HCT116 (cell line): ENCODE measurements around the gene ZC3H12A. TPM values are rescaled to one million over a fixed set of nuclear protein-coding genes. Genes with fewer than 3 reads are reported as not detected.

Experiments
- ATAC-seq: fragments of 200-7000 bp; cut with Tn5 transposase; 2 replicates; pipeline ENCODE4 v1.9.1; 2020; ENCODE audit warnings: mild to moderate bottlenecking, moderate library complexity
- BruUV-seq: library from RNA; stranded (reverse); fragments of 400-500 nt; replicated peaks from 2 replicates; lab custom pipeline; 2021; lab: Mats Ljungman, UMichigan
- CTCF ChIA-PET: fragments of 300-600 bp; sonication (Branson Sonifier 250); formaldehyde crosslinking; loops from one replicate; lab custom pipeline; 2021; ENCODE audit warnings: antibody characterized with exemption; lab: Charles Lee
- POLR2A ChIA-PET: fragments of 300-600, 350-600 bp; sonication (Branson Sonifier 250); formaldehyde crosslinking; loops from one replicate; lab custom pipeline; 2021; ENCODE audit warnings: antibody characterized with exemption; lab: Charles Lee
- RAD21 ChIA-PET, 2 experiments: fragments of 300-600 bp; sonication (Branson Sonifier 250); formaldehyde crosslinking; loops; one replicate each; lab custom pipeline; 2023; ENCODE audit warnings: low total read pairs in 2 of 2; ENCODE audit not compliant: uncharacterized antibody in 2 of 2, unreplicated experiment in 2 of 2, low non-redundant PET in 1 of 2; lab: Charles Lee
- DNase-seq: peaks from one replicate; pipeline ENCODE4 v3.0.0-alpha.2; 2010; ENCODE audit warnings: low read depth, low spot score
- H2AFZ ChIP-seq: fragments of 200-600 bp; shearing (Covaris generic), sonication (generic); 2 replicates; pipeline ENCODE4 v1.6.1; 2017; ENCODE audit warnings: low read depth, mixed run types, mixed read lengths, antibody characterized with exemption, low read length; ENCODE audit not compliant: poor library complexity, severe bottlenecking
- H3K27ac ChIP-seq: 2 replicates; pipeline ENCODE4 v1.5.1; 2012; ENCODE audit warnings: low read depth, low read length
- H3K27me3 ChIP-seq: fragments of 200-600 bp; sonication (generic); 2 replicates; pipeline ENCODE4 v1.6.1; 2016; ENCODE audit warnings: mixed run types, low read length, mixed read lengths; ENCODE audit not compliant: insufficient read depth
- H3K36me3 ChIP-seq, 2 experiments: fragments of 200-500 bp in 1 of 2; fragments of 200-600 bp in 1 of 2; sonication (Bioruptor generic) in 1 of 2; sonication (generic) in 1 of 2; 2 replicates each; pipeline versions ENCODE4 v1.5.1 to v1.6.1; 2014 to 2016; ENCODE audit warnings: low read length in 2 of 2, inconsistent platforms in 1 of 2, mixed read lengths in 1 of 2, mixed run types in 1 of 2; ENCODE audit not compliant: insufficient read depth in 2 of 2, control insufficient read depth in 1 of 2
- H3K4me1 ChIP-seq, 2 experiments: fragments of 200-600 bp in 1 of 2; sonication (generic) in 1 of 2; 2 replicates each; pipeline versions ENCODE4 v1.5.1 to v1.6.1; 2012 to 2017; ENCODE audit warnings: low read length in 2 of 2, inconsistent platforms in 1 of 2, mild to moderate bottlenecking in 1 of 2, mixed read lengths in 1 of 2, mixed run types in 1 of 2, moderate library complexity in 1 of 2; ENCODE audit not compliant: insufficient read depth in 2 of 2, control insufficient read depth in 1 of 2
- H3K4me2 ChIP-seq: fragments of 200-600 bp; sonication (generic); 2 replicates; pipeline ENCODE4 v1.6.1; 2017; ENCODE audit warnings: mixed run types, low read length, mixed read lengths
- H3K4me3 ChIP-seq, 2 experiments: fragments of 200-600 bp in 1 of 2; sonication (generic) in 1 of 2; replicated peaks in 1 of 2; 2 replicates each; pipeline ENCODE4 v1.5.1; 2011 to 2016; ENCODE audit warnings: low read length in 2 of 2, control low read depth in 1 of 2, low read depth in 1 of 2, mild to moderate bottlenecking in 1 of 2, mixed read lengths in 1 of 2, mixed run types in 1 of 2
- H3K79me2 ChIP-seq: fragments of 200-600 bp; sonication (generic); 2 replicates; pipeline ENCODE4 v1.6.1; 2017; ENCODE audit warnings: mild to moderate bottlenecking, mixed run types, low read length, moderate library complexity, mixed read lengths; ENCODE audit not compliant: insufficient read depth
- H3K9ac ChIP-seq: fragments of 200-600 bp; sonication (generic); 2 replicates; pipeline ENCODE4 v1.6.1; 2016; ENCODE audit warnings: low read length, mixed read lengths
- H3K9me2 ChIP-seq: fragments of 200-600 bp; sonication (generic), shearing (Covaris generic); 2 replicates; pipeline ENCODE4 v1.6.1; 2017; ENCODE audit warnings: mixed run types, mild to moderate bottlenecking, moderate library complexity; ENCODE audit not compliant: insufficient read depth
- H3K9me3 ChIP-seq, 2 experiments: fragments of 200-500 bp in 1 of 2; fragments of 200-600 bp in 1 of 2; sonication (Bioruptor generic) in 1 of 2; sonication (generic) in 1 of 2; 2 replicates each; pipeline ENCODE4 v1.6.1; 2014 to 2017; ENCODE audit warnings: low read length in 2 of 2, mixed read lengths in 2 of 2, inconsistent platforms in 1 of 2, low read depth in 1 of 2, mild to moderate bottlenecking in 1 of 2, mixed run types in 1 of 2, moderate library complexity in 1 of 2; ENCODE audit not compliant: control insufficient read depth in 1 of 2, insufficient read depth in 1 of 2
- H4K20me1 ChIP-seq: fragments of 200-600 bp; sonication (generic), shearing (Covaris generic); 2 replicates; pipeline ENCODE4 v1.6.1; 2017; ENCODE audit warnings: mixed run types, mild to moderate bottlenecking, moderate library complexity; ENCODE audit not compliant: insufficient read depth
- CBX3 ChIP-seq: IDR thresholded peaks from 2 replicates; pipeline ENCODE4 v1.6.1; 2012; ENCODE audit warnings: low read depth
- EGR1 ChIP-seq: IDR thresholded peaks from 2 replicates; pipeline ENCODE4 v1.6.1; 2012; ENCODE audit warnings: low read depth
- ELF1 ChIP-seq: IDR thresholded peaks from 2 replicates; pipeline ENCODE4 v1.6.1; 2012; ENCODE audit warnings: low read depth, borderline replicate concordance
- JUND ChIP-seq: IDR thresholded peaks from 2 replicates; pipeline ENCODE4 v1.6.1; 2012
- MAX ChIP-seq: IDR thresholded peaks from 2 replicates; pipeline ENCODE4 v1.6.1; 2012
- POLR2A ChIP-seq: IDR thresholded peaks from 2 replicates; pipeline ENCODE4 v1.7.0; 2011; ENCODE audit warnings: borderline replicate concordance; ENCODE audit not compliant: insufficient read depth, insufficient read length; ENCODE audit errors: extremely low read depth
- POLR2AphosphoS5 ChIP-seq: IDR thresholded peaks from 2 replicates; pipeline ENCODE4 v1.6.1; 2011; ENCODE audit warnings: mild to moderate bottlenecking, low read depth, low read length, moderate library complexity
- REST ChIP-seq: IDR thresholded peaks from 2 replicates; pipeline ENCODE4 v1.6.1; 2012; ENCODE audit warnings: low read depth
- SP1 ChIP-seq: IDR thresholded peaks from 2 replicates; pipeline ENCODE4 v1.6.1; 2012; ENCODE audit warnings: low read depth
- SRF ChIP-seq: IDR thresholded peaks from 2 replicates; pipeline ENCODE4 v1.6.1; 2012; ENCODE audit warnings: low read depth
- TCF7L2 ChIP-seq: IDR thresholded peaks from 2 replicates; pipeline ENCODE4 v1.7.0; 2011; ENCODE audit warnings: borderline replicate concordance, inconsistent platforms; ENCODE audit not compliant: insufficient read depth, insufficient read length; ENCODE audit errors: extremely low read depth
- YY1 ChIP-seq: IDR thresholded peaks from 2 replicates; pipeline ENCODE4 v1.6.1; 2011; ENCODE audit warnings: low read length, low read depth, moderate library complexity, mild to moderate bottlenecking; ENCODE audit not compliant: insufficient replicate concordance; ENCODE audit errors: extremely low read depth
- ZFX ChIP-seq: fragments of 450-650 bp; IDR thresholded peaks from 2 replicates; pipeline ENCODE4 v1.6.1; 2017
- intact Hi-C: fragments of 100-400 bp; cut with micrococcal nuclease; formaldehyde crosslinking; loops from 2 replicates; pipeline ENCODE4 v1.10.0; 2022
- total RNA-seq: library from RNA; stranded (reverse); gene quantifications from one replicate; pipeline ENCODE4 v1.2.1, GENCODE V29; 2021; ENCODE audit not compliant: unreplicated experiment
- TF ChIP-seq, protein P1 (sequence below): IDR thresholded peaks from 2 replicates; pipeline ENCODE4 v1.6.1; 2012

The ZC3H12A gene
- total RNA-seq, 1 experiment from 2014 or later = 10.6 TPM

- DNase-seq (no peak), ATAC-seq (no peak)
- no peak for TF ChIP-seq REST
- no peak for TF ChIP-seq ZFX
- no peak for TF ChIP-seq EGR1
- TF ChIP-seq ELF1 = no peak
- TF ChIP-seq SP1 = no peak
- TF ChIP-seq SRF = no peak
- TF ChIP-seq POLR2A = no peak
- no peak for TF ChIP-seq MAX
- TF ChIP-seq POLR2AphosphoS5 = no peak
- no peak for TF ChIP-seq JUND
- no peak for TF ChIP-seq TCF7L2
- TF ChIP-seq YY1 = no peak
- TF ChIP-seq CBX3 = no peak
- TF ChIP-seq, protein P1, sequence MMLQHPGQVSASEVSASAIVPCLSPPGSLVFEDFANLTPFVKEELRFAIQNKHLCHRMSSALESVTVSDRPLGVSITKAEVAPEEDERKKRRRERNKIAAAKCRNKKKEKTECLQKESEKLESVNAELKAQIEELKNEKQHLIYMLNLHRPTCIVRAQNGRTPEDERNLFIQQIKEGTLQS = no peak
- ChIA-PET CTCF (no interaction called here), POLR2A (no interaction called here), RAD21 (no interaction called here)
- Histone ChIP-seq H3K9ac (no peak overlapping the region), H2AFZ (no peak overlapping the region), H3K4me1 (no peaks in the 10 kb centered on the region), H3K9me3 (no peaks in the 10 kb centered on the region), H3K27ac (no peak overlapping the region), H3K9me2 (no peaks in the 10 kb centered on the region), H3K27me3 (no peaks in the 10 kb centered on the region), H3K36me3 (no peaks in the 10 kb centered on the region), H3K79me2 (no peaks in the 10 kb centered on the region), H3K4me2 (no peak overlapping the region), H4K20me1 (no peaks in the 10 kb centered on the region), H3K4me3 (no peak overlapping the region)
- no TSS peak for BruUV-seq
- intact Hi-C loops = no loop called here
Measured at GRCh38 chr1:37461698-37462436, 12.5 kb upstream of the ZC3H12A start.
